Coronary artery (tissue), 2 donors: ENCODE measurements around the gene FYB2.

ENCODE experiments used
- DNase-seq: peaks from one replicate; pipeline ENCODE4 v3.0.0-alpha.2; 2017; ENCODE audit warnings: low spot score
- H3K27ac ChIP-seq, 2 donors: fragments of 200-600 bp; sonication (generic); one replicate each; pipeline ENCODE4 v1.5.1; 2016 to 2019
- H3K4me3 ChIP-seq: fragments of 200-600 bp; sonication (generic); 2 replicates; pipeline ENCODE4 v1.5.1; 2016; ENCODE audit warnings: mild to moderate bottlenecking, moderate library complexity
- TF ChIP-seq, protein P1 (sequence below): fragments of 200-600 bp; sonication (generic); IDR thresholded peaks from one replicate; pipeline ENCODE4 v1.5.1; 2019; ENCODE audit warnings: antibody characterized with exemption

The FYB2 gene

DNA sequence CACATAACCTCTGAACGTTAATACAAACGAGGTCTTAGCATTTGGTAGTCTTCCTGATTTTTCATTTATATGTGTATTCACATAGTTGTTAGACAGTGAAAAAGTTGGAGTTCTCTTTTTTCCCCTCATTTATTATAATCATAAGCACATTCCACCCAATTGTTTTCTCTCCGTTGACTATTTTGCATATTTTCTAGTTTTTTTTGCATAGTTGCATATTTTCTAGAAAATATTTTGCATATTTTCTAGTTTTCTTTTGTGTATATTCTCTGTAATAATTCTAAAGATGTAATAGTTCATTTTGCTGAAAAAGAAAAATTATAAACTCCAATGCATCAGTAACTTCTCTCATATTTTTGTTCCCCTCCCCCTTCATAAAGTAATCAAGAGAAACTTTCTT is 47.5 kb downstream of the FYB2 start:
- Histone ChIP-seq H3K4me3 (no peak overlapping the region), H3K27ac (no peak overlapping the region)
- DNase-seq, result no peak
- TF ChIP-seq, protein P1, sequence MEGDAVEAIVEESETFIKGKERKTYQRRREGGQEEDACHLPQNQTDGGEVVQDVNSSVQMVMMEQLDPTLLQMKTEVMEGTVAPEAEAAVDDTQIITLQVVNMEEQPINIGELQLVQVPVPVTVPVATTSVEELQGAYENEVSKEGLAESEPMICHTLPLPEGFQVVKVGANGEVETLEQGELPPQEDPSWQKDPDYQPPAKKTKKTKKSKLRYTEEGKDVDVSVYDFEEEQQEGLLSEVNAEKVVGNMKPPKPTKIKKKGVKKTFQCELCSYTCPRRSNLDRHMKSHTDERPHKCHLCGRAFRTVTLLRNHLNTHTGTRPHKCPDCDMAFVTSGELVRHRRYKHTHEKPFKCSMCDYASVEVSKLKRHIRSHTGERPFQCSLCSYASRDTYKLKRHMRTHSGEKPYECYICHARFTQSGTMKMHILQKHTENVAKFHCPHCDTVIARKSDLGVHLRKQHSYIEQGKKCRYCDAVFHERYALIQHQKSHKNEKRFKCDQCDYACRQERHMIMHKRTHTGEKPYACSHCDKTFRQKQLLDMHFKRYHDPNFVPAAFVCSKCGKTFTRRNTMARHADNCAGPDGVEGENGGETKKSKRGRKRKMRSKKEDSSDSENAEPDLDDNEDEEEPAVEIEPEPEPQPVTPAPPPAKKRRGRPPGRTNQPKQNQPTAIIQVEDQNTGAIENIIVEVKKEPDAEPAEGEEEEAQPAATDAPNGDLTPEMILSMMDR, result no peak

DNA sequence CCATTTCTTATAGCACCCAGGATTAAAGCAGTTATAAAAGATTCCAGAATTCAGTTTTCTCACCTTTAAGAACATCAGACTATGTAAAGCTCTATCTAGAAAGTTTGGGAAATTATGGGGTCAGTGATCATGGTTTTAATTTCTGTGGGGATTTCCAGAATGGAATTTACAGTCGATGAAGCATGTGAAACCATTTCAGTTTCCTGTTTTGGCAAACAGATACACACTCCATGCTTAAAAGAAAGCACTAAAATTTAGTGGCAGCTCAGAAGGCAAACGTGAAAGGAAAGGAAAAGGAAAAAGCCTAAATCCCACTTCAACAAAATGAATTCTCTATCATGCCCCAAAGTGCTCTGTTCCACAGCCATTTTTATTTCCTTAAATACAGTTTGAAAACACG is 60.4 kb downstream of the FYB2 start:
- Histone ChIP-seq H3K4me3 (no peak overlapping the region), H3K27ac (no peak overlapping the region)
- TF ChIP-seq, protein P1, result no peak

DNA sequence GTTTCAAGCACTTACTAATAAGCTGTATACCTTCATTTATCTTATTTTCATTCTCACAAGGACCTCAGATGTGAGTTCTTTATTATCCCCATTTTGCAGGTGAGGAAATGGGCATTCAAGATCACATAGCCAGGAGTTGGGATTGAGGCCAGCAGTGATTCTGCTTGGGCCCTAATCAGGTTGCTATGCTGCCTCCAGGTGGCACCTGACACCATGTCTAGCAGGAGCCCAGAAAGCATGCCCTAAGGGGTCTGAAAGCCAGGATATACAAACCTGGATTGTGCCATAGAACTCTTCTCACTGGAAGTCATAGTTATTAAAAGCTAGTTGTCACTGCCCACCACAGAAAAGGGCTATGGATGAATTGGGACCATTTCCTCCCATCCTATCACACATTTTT is 61.1 kb downstream of the FYB2 start:
- TF ChIP-seq, protein P1, result no peak
- Histone ChIP-seq H3K27ac (no peak overlapping the region), H3K4me3 (no peak overlapping the region)
- DNase-seq, result no peak

More for the DNA sequence above, 60.4 kb downstream of the FYB2 start:
- DNase-seq, result no peak

DNA sequence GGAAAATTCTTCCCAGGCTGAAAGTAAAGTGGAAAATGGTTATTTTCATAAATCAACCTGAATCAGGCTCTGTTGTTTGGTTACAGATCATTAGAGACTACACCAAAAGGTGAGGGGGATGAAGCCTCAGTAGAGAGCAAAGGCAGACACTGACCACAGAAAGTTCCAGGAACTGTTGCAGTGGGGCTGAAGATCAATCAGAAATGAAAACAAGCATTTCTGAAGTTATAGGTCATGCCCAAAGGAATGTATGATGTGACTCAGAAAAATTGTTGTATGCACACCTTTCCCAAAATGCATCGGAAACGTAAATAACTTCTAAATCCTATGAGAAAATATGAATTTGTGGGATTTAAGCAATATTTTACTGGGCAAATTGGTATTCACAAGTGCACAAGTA is 63.3 kb downstream of the FYB2 start:
- Histone ChIP-seq H3K27ac (no peak overlapping the region), H3K4me3 (no peak overlapping the region)
- TF ChIP-seq, protein P1, result no peak
- DNase-seq, result no peak

DNA sequence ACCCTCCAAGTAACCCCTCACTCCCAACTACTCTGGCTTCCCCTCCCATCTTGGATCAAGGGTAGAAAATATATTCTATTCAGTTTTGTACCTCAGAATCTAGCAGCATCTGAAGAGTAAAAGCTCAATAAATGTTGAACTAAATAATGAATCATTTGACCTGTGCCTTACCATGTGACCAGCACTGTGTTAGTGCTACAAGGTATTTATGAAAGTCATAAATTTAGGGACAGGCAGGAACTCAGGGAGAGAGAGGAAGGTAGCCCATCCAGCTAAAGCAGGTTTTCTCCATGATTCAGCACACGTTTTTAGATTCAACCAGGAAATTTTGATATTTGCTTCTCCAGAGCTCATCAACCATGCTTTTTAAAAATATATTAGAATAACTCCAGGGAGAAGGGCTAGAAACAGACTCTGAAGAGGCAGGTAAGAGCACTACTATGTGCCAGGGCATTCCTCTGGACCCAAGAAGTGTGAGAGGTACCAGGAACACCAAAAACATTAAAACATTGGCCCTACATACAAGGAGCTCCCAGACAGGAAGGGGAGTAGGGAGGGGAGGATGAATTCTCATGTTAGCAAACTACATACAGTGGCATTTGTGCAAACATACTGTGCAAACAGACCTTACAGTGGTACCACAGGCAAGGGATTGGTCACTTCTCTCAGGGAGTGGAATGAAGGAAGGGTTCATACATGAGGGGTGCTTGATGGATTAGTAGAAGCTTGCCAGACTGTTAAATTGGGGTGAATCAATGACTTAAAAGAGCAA is 64.3 kb downstream of the FYB2 start:
- TF ChIP-seq, protein P1, result no peak
- Histone ChIP-seq H3K4me3 (no peak overlapping the region), H3K27ac (no peak overlapping the region)
- no peak for DNase-seq

DNA sequence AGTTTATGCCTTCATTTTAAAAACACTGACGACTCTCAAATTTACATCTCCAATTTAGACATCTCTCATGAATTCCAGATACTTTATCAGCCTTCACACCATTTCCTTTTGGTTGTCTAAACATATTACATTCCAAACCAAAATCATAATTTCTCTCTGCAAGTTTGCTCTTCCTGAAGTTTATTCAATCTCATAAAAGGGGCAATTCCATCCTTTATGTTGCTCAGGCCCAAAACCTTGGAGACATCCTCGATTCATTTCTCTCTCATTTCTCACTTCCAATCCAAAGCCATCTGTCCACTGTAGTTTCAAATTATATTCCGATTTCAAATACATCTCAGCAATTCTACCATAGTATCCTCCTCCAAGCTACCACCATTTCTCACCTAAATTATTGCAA is 74.0 kb downstream of the FYB2 start:
- no peak overlapping the region for H3K27ac ChIP-seq
- TF ChIP-seq, protein P1, result no peak
- DNase-seq, result no peak
- H3K4me3 ChIP-seq, result no peak overlapping the region

DNA sequence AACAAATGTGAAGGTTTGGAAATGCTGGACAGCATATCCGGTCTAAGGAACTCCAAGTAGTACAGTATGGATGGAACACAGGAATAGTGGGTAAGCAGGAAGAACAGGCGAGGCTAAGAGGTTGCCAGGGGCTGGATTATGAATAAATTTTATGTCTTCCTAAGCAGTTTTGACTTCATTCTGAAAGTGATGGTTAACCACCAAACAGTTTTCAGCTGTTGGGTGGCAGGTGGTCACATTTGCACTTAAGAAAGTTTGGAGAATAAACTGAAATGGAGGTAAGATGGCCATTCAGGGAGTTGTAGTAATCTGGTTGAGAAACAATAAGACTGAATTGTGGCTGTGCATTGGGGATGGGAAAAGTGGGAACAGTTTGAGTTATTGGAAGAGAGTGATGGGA is 90.2 kb downstream of the FYB2 start:
- Histone ChIP-seq H3K4me3 (no peak overlapping the region), H3K27ac (no peak overlapping the region)
- TF ChIP-seq, protein P1, result no peak
- DNase-seq, result no peak
